Astrocyte of the spinal cord (primary cell): ENCODE data around the gene POC1A.
"Not testable (repeated sequence)": the region's sequence is repeated elsewhere in the genome, so short reads cannot be mapped to it uniquely, and the experiment has no call there.

Source experiments
- DNase-seq: peaks from one replicate; pipeline ENCODE4 v3.0.0; 2011; ENCODE audit warnings: low read depth, low spot score
- H3K4me3 ChIP-seq: 2 replicates; pipeline ENCODE4 v1.5.1; 2011; ENCODE audit warnings: low read depth, mild to moderate bottlenecking, low read length, moderate library complexity
- in situ Hi-C: cut with HindIII; loops from 2 replicates; pipeline ENCODE4 v1.10.0; 2017; ENCODE audit warnings: low sequenced_read_pairs
- TF ChIP-seq, protein P1 (sequence below): IDR thresholded peaks from 2 replicates; pipeline ENCODE4 v1.5.1; 2012; ENCODE audit warnings: low read depth, mild to moderate bottlenecking, low read length, inconsistent platforms

POC1A gene

DNA sequence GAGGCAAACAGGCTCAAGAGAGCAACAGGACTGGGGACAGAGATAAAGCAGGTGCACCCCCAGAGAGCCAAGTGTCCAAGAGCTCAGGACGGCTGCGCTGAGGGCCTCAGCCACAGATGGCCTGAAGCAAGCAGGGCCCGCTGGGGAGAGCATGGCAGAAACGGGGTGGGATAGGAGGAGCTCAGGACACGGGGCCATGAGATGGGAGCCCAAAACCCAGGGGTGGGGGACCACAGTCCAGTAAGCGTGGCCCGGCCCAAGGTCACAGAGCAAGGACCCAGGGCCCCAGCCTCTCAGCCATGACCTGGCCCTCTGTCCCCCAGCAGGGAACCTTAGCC lies 107.4 kb downstream of the POC1A start:
- in situ Hi-C loops: loop anchor here (5.0 kb wide), 1 partner anchor 45 kb away; no protein-coding TSS in a partner anchor
- TF ChIP-seq, protein P1, sequence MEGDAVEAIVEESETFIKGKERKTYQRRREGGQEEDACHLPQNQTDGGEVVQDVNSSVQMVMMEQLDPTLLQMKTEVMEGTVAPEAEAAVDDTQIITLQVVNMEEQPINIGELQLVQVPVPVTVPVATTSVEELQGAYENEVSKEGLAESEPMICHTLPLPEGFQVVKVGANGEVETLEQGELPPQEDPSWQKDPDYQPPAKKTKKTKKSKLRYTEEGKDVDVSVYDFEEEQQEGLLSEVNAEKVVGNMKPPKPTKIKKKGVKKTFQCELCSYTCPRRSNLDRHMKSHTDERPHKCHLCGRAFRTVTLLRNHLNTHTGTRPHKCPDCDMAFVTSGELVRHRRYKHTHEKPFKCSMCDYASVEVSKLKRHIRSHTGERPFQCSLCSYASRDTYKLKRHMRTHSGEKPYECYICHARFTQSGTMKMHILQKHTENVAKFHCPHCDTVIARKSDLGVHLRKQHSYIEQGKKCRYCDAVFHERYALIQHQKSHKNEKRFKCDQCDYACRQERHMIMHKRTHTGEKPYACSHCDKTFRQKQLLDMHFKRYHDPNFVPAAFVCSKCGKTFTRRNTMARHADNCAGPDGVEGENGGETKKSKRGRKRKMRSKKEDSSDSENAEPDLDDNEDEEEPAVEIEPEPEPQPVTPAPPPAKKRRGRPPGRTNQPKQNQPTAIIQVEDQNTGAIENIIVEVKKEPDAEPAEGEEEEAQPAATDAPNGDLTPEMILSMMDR: no peak
- no peak overlapping the region for H3K4me3 ChIP-seq
- no peak for DNase-seq

- H3K4me3 ChIP-seq: no peak overlapping the region
- in situ Hi-C loops: loop anchor here (5.0 kb wide), 1 partner anchor 46 kb away; no protein-coding TSS in a partner anchor
- TF ChIP-seq, protein P1: no peak
- DNase-seq: peak; percentile 95
Measured at GRCh38 chr3:52046186-52046901, 107.9 kb downstream of the POC1A start.

DNA sequence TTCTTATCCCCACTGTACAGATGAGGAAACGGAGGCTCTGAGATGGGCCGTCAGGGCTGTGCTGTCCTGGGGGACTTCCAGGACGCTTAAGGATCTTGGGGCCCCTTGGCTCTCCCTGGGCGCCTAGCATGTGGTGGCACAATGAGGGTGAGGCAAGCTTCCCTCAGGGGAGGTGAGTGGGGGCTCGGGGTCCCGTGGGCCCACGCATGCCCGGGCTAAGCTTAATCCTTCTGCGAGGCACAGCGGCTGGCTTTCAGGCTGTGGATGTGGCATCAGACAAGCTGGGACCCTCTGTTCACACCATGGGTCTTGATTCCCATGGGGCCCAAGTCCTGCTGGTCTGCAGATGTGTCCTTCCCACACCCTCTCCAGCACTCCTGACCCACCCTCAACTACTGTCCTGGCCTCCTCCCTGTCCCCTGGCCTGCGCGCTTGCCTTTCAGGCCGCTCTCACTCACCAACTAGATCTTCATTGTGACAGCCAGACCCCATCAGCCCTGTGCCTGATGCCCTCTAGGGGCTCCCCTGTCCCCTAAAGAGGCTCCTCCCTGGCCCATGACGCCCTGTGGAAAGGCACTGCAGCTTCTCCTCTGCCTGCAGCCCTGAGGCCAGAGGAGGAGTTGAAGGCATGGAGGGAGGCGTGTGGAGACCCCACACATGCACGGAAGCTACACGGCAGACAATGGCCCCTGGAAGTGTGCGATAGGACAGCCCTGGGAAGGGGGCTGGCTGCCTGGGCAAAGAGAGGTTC lies 109.2 kb downstream of the POC1A start:
- in situ Hi-C loops: loop anchor here (5.0 kb wide), 1 partner anchor 47 kb away; no protein-coding TSS in a partner anchor
- no peak overlapping the region for H3K4me3 ChIP-seq
- TF ChIP-seq, protein P1: no peak
- DNase-seq: no peak

- no peak overlapping the region for H3K4me3 ChIP-seq
- TF ChIP-seq, protein P1: no peak
- in situ Hi-C loops: no loop called here
- no peak for DNase-seq
Measured at GRCh38 chr3:52043750-52044149, 110.5 kb downstream of the POC1A start.

- DNase-seq, in situ Hi-C loops, H3K4me3 ChIP-seq: not testable (repeated sequence)
Measured at GRCh38 chr3:52043039-52043438, 111.2 kb downstream of the POC1A start.

DNA sequence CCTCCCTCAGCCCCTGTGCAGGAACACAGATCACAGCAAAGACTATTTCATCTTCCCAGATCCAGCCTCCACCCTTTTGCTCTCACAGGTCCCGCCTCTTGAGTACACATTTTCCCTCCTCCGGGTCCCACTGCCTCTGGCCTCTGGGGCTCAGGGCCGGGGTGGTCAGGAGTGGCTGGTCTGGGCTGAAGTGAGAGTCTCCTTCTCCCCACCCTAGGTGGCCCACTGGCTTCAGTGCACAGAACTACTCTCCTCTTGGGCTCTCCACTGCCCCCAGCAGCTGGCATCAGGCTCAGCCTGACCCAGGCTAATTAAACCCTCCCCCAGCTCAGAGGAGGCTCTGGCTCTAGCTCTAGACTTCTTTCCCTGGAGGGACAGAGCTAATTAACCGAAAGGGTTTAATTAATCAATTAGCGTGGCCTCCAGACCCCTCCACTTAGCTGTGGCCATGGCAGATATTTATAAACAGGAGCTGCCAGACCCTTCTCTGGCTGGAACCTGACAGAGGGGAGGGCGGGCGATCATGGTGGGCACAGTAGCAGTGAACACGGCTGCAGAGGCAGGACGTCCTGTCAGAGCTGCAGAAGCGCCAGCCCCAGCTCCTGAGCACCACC lies 113.0 kb downstream of the POC1A start:
- H3K4me3 ChIP-seq: no peak overlapping the region
- in situ Hi-C loops: no loop called here
- TF ChIP-seq, protein P1: peak; percentile 32
- no peak for DNase-seq

DNA sequence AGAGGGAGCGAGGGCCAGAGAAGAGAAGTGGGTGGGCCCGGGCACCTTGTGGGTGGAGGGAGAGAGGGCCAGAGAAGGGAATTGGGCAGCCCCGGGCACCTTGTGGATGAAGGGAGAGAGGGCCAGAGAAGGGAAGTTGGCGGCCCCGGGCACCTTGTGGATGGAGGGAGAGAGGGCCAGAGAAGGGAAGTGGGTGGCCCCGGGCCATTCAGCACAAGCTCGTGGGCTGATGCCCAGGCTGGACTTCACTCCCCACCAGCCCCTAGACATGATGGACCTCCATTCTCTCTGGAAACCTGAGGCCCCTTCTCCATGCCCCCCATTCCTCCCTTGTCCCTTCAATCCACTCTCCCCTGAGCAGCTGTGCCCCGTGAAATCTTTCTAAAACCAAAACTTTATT lies 113.6 kb downstream of the POC1A start:
- DNase-seq: no peak
- in situ Hi-C loops: no loop called here
- TF ChIP-seq, protein P1: no peak
- no peak overlapping the region for H3K4me3 ChIP-seq
